Endothelial cell of umbilical vein (primary cell): ENCODE data around the gene SRP19.

ENCODE experiments used
- EZH2 ChIP-seq: IDR thresholded peaks from 2 replicates; pipeline ENCODE4 v1.6.1; 2012; ENCODE audit warnings: borderline replicate concordance, low read depth, mild to moderate bottlenecking, moderate library complexity, low read length, inconsistent platforms; ENCODE audit not compliant: severe bottlenecking
- FOS ChIP-seq: IDR thresholded peaks from 2 replicates; pipeline ENCODE4 v1.6.1; 2011; ENCODE audit warnings: mild to moderate bottlenecking, low read length, moderate library complexity, borderline replicate concordance; ENCODE audit not compliant: insufficient read depth
- MYC ChIP-seq: IDR thresholded peaks from one replicate; pipeline ENCODE4 v1.6.1; 2011; ENCODE audit warnings: mild to moderate bottlenecking, low read depth, low read length
- POLR2A ChIP-seq: IDR thresholded peaks from 2 replicates; pipeline ENCODE4 v1.6.1; 2012; ENCODE audit warnings: low read depth, mild to moderate bottlenecking, control low read depth, low read length
- TF ChIP-seq, protein P1 (sequence below), 2 donors: IDR thresholded peaks; 1 replicate in 1 of 2; 2 replicates in 1 of 2; pipeline ENCODE4 v1.5.1; 2011; ENCODE audit warnings: low read length in 2 of 2, mild to moderate bottlenecking in 2 of 2, moderate library complexity in 2 of 2, control low read depth in 1 of 2, inconsistent platforms in 1 of 2, low read depth in 1 of 2; ENCODE audit not compliant: insufficient read depth in 1 of 2; ENCODE audit errors: extremely low read depth in 1 of 2

DNA sequence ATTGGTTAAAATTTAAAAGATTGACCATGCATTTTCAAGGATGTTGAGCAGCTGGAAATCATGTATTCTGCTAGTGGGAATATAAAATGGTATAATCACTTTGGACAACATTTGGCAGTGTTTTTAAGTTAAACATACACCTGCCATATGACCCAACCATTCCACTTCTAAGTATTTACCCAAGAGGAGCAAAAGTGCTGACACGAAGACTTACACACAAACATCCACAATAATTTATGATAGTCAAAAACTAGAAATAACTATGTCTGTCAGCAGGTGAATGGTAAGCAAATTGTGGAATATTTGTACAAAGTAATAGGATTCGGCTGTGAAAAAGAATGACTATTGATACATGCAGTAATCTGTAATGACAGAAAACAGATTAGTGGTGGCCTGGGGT is 30.7 kb upstream of the SRP19 start:
- TF ChIP-seq, protein P1, sequence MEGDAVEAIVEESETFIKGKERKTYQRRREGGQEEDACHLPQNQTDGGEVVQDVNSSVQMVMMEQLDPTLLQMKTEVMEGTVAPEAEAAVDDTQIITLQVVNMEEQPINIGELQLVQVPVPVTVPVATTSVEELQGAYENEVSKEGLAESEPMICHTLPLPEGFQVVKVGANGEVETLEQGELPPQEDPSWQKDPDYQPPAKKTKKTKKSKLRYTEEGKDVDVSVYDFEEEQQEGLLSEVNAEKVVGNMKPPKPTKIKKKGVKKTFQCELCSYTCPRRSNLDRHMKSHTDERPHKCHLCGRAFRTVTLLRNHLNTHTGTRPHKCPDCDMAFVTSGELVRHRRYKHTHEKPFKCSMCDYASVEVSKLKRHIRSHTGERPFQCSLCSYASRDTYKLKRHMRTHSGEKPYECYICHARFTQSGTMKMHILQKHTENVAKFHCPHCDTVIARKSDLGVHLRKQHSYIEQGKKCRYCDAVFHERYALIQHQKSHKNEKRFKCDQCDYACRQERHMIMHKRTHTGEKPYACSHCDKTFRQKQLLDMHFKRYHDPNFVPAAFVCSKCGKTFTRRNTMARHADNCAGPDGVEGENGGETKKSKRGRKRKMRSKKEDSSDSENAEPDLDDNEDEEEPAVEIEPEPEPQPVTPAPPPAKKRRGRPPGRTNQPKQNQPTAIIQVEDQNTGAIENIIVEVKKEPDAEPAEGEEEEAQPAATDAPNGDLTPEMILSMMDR (IDR thresholded peaks at IDR 0.05; ENCODE audit: extremely low read depth in 1 of 2, insufficient read depth in 1 of 2, low read depth in 1 of 2, low read length in 2 of 2), result no peak
- no peak for TF ChIP-seq EZH2
- no peak for TF ChIP-seq FOS
- no peak for TF ChIP-seq POLR2A
- TF ChIP-seq MYC, result no peak
